Kidney epithelial cell (primary cell): ENCODE measurements around the gene UNC119. TPM values are rescaled to one million over a fixed set of nuclear protein-coding genes. Genes with fewer than 3 reads are reported as not detected.

ENCODE experiments used
- DNase-seq: peaks from one replicate; pipeline ENCODE4 v3.0.0-alpha.2; 2010; ENCODE audit warnings: low read depth
- H3K27me3 ChIP-seq: 2 replicates; pipeline ENCODE4 v1.6.0; 2011; ENCODE audit warnings: low read length; ENCODE audit not compliant: control insufficient read depth, insufficient read depth
- H3K36me3 ChIP-seq: 2 replicates; pipeline ENCODE4 v1.5.1; 2011; ENCODE audit warnings: low read length; ENCODE audit not compliant: control insufficient read depth, insufficient read depth
- H3K4me3 ChIP-seq: 2 replicates; pipeline ENCODE4 v1.5.1; 2011; ENCODE audit warnings: low read depth, mild to moderate bottlenecking, control low read depth, low read length
- total RNA-seq: library from RNA; depleted of rRNA; stranded (reverse); fragments of >200 nt; gene quantifications from 2 replicates; pipeline ENCODE4 v1.2.3, GENCODE V29; 2015
- TF ChIP-seq, protein P1 (sequence below): IDR thresholded peaks from 2 replicates; pipeline ENCODE4 v1.5.1; 2011; ENCODE audit warnings: mild to moderate bottlenecking, moderate library complexity, low read length, control low read depth, inconsistent platforms; ENCODE audit not compliant: insufficient read depth, poor library complexity, severe bottlenecking

UNC119 gene
- total RNA-seq, 1 donor from 2014 or later = 40.6 TPM

- Histone ChIP-seq H3K27me3 (peaks cover 8% of the 10 kb centered on the region), H3K36me3 (no peaks in the 10 kb centered on the region), H3K4me3 (no peak overlapping the region)
- TF ChIP-seq, protein P1, sequence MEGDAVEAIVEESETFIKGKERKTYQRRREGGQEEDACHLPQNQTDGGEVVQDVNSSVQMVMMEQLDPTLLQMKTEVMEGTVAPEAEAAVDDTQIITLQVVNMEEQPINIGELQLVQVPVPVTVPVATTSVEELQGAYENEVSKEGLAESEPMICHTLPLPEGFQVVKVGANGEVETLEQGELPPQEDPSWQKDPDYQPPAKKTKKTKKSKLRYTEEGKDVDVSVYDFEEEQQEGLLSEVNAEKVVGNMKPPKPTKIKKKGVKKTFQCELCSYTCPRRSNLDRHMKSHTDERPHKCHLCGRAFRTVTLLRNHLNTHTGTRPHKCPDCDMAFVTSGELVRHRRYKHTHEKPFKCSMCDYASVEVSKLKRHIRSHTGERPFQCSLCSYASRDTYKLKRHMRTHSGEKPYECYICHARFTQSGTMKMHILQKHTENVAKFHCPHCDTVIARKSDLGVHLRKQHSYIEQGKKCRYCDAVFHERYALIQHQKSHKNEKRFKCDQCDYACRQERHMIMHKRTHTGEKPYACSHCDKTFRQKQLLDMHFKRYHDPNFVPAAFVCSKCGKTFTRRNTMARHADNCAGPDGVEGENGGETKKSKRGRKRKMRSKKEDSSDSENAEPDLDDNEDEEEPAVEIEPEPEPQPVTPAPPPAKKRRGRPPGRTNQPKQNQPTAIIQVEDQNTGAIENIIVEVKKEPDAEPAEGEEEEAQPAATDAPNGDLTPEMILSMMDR = no peak
- DNase-seq = no peak
Measured at GRCh38 chr17:28529013-28529400, 23.4 kb downstream of the UNC119 start.

DNA sequence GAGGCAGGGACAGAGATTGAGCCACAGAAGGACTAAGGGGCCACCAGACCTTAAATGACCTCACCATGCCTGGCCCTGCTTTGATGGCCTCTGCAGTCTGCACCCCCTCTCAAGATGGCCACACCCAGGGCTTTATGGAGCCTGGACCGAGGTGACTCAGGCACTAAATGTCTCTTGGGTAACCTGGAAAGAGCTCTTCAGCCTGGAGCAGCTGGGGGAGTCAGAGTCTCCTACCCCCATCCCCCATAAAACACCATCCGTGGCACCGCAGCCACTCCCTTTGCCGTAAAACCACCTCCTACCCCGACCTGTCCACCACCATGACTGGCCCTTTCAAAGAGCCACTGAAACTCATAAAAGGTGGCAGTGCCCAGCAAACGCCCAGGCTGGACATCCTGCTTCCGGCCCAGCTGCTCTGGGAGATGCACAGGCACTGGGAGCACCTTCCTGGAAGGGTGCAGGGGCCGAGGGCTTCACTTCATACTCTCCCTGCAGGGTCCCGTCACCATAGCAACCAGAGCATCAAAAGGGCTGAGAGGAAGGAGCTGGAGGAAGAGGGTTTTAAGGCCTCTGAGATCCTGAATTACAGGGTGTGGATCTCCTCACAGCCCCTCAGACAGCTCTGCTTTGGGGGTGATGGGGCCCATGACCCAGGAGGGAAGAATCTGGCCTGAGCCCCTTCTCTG is 24.0 kb downstream of the UNC119 start:
- TF ChIP-seq, protein P1 = no peak
- Histone ChIP-seq H3K27me3 (peaks cover 8% of the 10 kb centered on the region), H3K4me3 (no peak overlapping the region), H3K36me3 (no peaks in the 10 kb centered on the region)
- no peak for DNase-seq

DNA sequence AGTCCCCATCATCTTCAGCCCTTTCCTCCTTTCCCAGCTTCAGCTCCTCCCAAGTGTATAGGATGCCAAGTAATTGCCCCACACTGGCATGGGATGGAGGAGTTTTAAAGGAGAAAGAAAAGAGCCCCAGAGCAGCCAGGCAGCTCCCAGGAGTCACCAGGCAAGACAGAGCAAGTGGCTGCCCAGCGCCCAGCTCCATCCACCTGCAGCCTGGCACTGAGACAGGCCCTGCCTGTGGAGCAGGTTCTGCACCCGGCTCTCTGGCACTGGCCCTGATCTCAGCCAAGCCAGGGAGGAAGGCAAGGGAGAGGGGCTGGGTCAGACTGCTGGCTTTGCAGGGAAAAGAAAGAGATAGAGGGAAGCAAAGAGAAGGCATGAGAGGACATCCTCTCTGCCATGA is 24.6 kb downstream of the UNC119 start:
- no peak for DNase-seq
- TF ChIP-seq, protein P1 = no peak

DNA sequence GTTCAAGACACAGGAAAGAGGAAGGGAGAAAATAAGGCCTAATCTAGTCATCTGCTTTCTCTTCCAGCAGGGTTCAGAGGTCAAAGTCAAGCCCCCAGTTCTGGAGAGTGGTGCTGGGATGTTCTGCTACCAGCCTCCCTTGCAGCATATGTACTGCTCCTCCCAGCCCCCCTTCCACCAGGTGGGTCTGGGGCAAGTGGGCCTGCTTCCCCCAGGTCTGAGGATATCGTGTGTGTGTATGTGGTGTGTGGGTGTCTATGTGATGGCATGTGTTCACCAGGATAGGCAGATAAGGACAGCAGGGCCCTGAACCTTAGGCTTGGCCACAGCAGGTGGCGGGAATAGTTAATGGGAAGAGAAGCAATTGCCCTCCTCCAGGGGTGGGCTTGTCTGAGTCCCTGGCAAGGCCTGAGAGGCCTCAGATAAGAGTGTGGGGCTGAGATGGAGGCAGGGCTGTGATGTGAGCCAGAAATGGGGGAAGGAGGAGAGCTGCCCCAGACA is 25.2 kb downstream of the UNC119 start:
- TF ChIP-seq, protein P1 = no peak
- H3K4me3 ChIP-seq = no peak overlapping the region

More for the DNA sequence above, 24.6 kb downstream of the UNC119 start:
- Histone ChIP-seq H3K36me3 (no peaks in the 10 kb centered on the region), H3K4me3 (no peak overlapping the region), H3K27me3 (peaks cover 8% of the 10 kb centered on the region)

DNA sequence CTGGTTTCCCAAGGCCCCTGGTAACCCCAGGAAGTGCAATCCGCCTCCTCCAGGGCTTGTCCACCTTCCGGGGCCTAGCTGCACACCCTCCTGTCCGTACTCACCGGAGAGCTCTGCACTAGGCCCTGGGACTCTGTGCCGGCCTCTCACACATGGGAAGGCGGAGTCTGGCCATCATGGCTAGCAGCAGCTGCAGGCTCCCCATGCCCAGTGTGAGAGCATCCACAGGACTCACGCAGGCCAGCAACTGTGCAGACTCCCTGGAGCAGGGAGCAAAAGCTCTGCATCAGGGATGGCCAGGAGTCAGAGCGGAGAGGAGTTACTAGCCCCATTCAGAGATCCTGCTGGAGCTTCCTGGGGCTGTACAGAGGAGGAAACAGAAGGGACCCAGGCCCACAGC is 26.0 kb downstream of the UNC119 start:
- TF ChIP-seq, protein P1 = no peak

More for the DNA sequence above, 25.2 kb downstream of the UNC119 start:
- DNase-seq = no peak
- H3K36me3 ChIP-seq = no peaks in the 10 kb centered on the region
- peaks cover 8% of the 10 kb centered on the region for H3K27me3 ChIP-seq

More for the DNA sequence above, 26.0 kb downstream of the UNC119 start:
- H3K27me3 ChIP-seq = peaks cover 6% of the 10 kb centered on the region
- no peaks in the 10 kb centered on the region for H3K36me3 ChIP-seq
- H3K4me3 ChIP-seq = no peak overlapping the region
- no peak for DNase-seq
